Measurements from ENCODE around the gene CCDC150.
A peak's percentile ranks its signal among the peaks of the same experiment; 100 is the strongest.
"Not testable (repeated sequence)": the region's sequence is repeated elsewhere in the genome, so short reads cannot be mapped to it uniquely, and the experiment has no call there.

CCDC150 gene

DNA sequence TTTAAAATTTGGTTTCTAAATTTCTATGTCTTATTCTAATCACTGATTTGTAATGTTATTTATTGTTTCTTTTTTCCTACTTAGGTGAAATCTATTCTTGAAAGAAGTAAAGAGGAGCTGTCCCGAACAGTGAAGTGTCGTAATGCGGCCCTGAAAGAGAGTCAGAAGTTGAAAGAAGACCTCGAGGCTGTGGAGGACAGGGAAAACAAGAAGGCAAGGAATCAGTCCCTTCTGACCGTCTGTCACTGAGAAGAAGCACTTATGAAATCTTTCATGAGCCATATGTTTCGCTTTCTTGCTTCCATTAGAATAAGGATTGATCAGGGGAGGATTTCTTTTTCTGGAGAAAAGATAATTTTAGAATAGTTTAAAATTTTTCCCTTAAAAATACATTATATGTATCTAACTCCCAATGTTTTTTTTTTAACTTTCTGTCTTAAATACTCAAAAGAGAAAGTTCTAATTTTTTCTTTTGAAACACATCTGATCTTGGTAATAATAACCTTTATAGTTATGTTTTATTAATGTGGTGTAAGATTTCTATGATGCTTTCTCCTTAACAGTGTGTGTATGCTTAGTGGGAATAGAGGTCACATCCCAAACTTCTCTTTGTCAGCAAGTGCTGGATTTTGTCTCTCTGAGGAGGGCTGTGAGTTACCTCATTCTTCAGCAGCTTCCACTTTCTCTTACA lies 79.0 kb downstream of the CCDC150 start:
- DNase-seq: no peak

DNA sequence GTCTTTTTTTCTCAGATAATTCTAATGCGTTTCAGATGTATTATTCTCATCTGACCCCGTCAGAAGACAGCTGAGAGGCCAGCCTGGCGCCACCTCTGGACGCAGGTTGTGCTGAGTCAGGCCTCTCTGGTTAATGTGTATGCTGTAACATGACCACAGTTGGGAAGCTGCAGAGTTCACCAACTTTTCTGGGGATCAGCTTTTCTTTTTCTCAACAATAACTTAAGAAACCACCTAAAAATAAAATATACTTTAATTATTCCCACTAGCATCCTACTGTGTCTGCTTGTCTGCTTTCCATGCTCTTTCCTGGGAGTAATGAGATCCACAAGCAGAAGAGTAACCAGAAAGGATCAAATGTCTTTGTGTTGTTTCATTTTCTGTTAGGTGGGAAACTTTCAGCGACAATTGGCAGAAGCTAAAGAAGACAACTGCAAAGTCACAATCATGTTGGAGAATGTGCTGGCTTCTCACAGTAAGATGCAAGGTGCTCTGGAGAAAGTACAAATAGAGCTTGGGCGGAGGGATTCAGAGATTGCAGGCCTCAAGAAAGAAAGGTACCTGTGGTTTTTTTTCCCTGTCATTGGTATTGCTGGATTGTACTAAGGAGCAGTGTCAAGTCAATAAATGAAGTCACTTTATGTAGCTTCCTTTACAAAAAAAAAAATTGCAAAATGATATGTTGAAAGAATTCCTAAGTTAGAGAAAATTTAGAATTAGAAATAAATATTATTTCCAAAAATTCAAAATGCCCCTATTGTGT lies 79.8 kb downstream of the CCDC150 start:
- DNase-seq: no peak

DNA sequence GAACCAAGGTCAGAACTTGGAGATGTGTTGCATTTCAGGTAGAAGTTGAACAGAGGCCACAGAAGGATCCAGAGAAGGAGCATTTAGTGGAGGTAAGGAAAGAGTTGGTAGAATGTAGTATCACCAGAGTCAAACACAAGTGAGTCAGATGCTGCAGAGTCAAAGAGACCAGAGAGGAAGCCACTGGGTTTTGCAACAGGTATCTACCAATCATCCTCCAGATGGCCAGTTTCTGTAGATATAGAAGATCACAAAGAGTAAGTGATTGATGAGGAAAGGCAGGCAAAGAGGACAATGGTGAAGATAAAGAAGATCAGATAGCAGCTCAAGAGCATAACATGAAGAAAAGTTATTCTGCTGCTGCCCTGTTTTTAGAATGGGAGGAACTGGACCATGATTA lies 84.1 kb downstream of the CCDC150 start:
- DNase-seq: peak in 1 of 5 experiments; percentile 22

DNA sequence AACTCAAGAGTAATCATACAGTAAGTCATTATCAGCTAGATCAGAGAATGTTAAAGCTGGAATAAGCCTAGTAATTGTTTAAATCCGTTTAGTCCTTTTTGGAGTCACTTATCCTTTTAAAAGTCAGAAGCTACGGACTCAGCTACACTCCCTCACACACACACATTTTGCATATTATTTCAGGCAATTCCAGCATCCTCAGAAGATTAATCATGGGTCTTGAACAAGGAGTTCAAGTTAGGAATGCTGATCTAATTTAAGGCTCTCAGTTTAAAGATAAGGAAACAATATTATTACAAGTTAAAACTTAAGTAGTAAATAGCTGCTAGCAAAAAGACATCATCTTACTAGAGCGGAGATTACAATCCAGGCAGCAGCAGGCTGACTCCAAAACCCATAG lies 85.7 kb downstream of the CCDC150 start:
- DNase-seq: no peak

DNA sequence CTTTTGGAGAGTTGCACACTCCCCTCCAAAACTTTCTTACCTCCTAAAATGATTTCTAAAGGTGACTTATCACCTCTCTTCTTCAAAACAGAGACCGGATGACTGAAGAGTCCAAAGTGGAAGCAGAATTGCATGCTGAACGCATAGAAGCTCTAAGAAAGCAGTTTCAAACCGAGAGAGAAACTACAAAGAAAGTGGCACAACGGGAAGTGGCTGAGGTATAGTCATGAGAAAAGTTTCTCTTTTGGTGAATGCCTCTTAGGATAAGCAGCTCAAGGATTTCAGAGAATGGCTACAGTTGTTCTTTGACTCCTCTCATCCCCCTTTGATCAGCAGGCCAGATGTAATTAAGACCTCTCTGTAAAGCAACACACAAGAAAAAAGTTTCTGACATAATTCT lies 86.4 kb downstream of the CCDC150 start:
- peak in 1 of 5 experiments; percentile 79 for DNase-seq

DNA sequence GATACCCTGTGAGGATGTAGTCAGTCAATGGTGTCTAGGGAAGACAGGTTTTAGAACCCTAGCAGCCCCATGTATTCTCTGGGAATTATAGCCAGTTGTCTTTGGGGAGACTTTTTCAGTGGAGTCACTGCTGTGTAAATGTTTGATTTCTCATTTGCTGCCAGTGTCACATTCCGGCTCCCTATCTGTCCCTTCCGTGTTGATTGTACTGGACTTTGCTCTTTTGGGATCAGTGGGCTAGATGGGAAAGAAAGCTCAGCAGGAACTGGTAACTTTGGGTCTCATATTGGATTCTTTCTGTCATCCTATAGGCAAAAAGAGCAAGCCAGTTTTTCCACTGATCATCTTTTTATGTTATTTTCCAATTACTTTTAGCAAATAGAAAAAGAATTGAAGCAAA lies 89.9 kb downstream of the CCDC150 start:
- DNase-seq: no peak

DNA sequence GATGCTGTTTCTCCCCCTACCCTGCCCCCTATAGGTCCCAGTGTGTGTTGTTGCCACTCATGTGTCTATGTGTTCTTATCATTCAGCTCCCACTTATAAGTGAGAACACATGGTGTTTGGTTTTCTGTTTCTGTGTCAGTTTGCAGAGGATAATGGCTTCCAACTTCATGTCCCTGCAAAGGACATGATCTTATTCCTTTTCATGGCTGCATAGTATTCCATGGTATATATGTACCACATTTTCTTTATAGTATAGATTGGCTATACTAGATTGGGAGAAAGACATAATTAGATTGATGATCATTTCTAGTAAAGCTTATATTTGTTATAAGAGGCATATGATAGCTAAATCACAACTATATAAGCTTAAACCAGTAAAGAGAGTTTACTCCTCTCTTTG lies 97.1 kb downstream of the CCDC150 start:
- not testable (repeated sequence) for DNase-seq

DNA sequence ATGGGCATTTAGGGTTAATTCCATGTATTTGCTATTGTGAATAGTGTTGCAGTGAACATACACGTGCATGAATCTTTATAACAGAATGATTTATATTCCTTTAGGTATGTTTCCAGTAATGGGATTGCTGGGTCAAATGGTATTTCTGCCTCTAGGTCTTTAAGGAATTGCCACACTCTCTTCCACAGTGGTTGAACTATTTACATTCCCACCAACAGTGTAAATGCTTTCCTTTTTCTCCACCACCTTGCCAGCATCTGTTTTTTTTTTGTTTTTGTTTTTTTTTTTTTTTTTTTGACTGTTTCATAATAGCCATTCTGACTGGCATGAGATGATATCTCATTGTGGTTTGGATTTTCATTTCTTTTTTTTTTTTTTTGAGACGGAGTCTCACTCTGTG lies 97.5 kb downstream of the CCDC150 start:
- no peak for DNase-seq

DNA sequence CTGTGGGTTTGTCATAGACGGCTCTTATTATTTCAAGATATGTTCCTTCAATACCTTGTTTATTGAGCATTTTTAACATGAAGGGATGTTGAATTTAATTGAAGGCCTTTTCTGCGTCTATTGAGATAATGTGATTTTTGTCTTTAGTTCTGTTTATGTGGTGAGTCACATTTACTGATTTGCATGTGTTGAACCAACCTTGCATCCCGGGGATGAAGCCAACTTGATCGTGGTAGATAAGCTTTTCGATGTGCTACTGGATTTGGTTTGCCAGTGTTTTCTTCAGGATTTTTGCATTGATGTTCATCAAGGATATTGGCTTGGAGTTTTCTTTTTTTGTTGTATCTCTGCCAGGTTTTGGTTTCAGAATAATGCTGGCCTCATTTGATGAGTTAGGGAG lies 99.5 kb downstream of the CCDC150 start:
- DNase-seq: no peak

DNA sequence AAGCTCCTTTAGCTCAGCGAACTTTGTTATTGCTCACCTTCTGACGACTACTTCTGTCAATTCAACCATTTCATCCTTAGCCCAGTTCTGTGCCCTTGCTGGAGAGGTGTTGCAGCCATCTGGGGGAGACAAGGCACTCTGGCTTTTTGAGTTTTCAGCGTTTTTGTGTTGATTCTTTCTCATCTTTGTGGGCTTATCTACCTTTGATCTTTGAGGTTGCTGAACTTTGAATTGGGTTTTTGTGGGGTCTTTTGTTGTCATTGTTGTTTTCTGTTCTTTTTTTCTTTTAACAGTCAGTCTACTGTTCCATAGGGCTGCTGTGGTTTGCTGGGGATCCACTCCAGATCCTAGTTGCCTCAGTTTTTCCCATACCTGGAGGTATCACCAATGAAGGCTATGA lies 102.7 kb downstream of the CCDC150 start:
- no peak for DNase-seq

DNA sequence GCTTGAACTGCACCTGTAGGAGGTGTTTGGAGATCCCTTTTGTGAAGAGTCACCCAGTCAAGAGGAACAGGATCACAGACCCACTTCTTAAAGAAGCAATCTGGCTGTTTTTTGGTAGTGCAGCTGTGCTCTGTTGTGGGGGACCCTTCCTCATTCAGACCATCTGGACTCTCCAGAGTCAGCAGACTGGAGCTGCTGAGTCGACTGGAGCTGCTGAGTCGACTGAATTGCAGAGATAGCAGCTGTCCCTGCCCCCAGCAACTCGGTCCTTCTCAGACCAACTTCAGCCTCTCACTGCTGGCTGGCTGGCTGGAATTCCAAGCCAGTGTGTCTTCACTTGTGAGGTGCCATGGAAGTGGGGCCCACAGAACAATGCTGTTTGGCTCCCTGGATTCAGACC lies 103.2 kb downstream of the CCDC150 start:
- no peak for DNase-seq

DNA sequence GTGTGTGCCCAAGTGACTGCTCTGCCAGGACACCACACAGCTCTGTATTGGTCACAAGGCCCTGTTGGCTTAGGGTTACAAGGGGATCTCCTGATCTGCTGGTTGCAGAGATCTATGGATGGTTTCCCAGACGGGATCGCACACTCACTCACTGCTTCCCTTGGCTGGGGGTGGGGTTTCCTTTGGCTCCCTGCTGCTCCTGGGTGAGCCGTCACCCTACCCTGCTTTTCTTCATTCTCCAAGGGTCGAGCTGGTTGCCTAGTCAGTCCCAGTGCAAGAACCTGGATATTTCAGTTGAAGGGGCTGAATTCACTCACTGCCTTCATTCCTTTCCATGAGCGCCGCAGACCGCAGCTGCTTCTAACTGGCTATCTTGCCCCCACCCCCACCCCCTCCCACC lies 103.7 kb downstream of the CCDC150 start:
- DNase-seq: no peak

DNA sequence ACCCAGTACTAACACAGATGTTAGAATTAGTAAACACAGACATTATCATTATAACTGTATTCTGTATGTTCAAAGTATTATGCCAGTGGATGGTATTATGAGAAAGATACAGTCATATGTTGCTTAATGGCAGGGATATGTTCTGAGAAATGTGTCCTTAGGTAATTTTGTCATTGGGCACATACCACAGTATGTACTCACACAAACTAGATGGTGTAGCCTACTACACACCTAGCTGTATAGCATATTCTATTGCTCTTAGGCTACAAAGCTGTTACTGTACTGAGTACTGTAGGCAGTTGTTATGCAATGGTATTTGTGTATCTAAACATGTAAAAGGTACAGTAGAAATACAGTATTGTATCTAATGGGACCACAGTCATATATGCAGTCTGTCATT lies 106.2 kb downstream of the CCDC150 start:
- DNase-seq: no peak

DNA sequence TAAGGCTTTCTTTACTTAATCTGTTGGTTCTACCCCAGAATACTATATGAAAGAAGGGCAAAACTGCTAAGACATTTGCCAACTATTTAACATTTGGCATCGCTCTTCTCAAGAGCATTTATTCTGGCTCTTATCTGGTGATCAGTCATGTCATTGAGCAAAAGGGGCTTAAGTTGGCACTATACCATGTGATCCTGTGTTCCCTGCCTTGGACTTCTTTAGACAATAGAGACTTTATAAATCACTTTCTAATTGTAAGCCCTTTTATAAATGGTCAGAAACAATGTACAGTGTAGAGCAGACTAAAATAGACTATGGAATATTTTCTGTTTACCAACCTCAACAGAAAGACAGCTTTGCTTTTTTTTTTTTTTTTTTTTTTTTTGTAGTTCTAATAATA lies 107.9 kb downstream of the CCDC150 start:
- DNase-seq: no peak

DNA sequence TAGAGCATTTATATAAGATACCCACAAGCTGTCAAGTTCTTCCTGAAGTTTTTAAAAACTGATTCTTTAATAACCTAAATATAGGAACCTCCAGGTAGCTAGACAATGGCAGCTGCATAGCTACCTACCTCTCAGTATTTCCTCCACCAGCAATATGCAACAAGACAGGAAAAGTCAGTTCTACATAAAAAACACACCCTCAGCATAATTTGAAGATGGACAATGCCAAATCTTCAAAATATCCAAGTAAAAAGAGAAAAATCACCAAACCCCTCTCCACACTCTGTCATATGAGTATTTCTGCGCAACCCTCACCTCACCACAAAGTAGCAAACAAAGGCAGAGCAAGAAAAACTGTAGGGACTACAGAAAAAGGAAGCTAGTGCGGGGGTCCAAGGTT lies 108.6 kb downstream of the CCDC150 start:
- no peak for DNase-seq

DNA sequence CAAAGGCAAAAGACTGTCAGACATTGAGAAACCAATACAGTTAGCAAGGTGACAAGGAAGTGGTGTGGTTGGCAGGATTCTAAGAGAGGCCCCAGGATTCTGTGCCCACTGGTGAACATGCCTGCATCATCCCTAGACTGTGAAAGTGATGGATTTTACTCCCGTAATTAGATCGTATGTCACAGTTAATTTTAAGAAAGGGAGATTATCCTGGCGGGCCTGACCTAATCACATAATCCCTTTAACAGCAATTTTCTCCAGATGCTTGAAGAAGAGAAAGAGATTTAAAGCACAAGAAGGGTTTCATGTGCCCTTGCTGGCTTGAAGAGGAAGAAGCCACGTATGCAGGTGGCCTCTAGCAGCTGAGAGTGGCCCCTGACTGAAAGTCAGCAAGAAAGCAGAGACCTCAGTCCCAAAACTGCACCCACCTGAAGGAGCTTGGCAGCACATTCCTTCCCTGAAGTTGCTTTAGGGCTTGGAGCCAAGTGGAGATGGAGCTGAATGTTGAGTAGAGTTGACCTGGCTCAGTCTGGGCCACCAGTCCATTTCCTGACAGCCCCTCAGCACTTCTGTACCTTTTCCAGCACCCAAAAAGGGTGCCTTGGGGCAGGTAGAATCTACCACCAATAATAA lies 110.9 kb downstream of the CCDC150 start:
- DNase-seq: no peak

DNA sequence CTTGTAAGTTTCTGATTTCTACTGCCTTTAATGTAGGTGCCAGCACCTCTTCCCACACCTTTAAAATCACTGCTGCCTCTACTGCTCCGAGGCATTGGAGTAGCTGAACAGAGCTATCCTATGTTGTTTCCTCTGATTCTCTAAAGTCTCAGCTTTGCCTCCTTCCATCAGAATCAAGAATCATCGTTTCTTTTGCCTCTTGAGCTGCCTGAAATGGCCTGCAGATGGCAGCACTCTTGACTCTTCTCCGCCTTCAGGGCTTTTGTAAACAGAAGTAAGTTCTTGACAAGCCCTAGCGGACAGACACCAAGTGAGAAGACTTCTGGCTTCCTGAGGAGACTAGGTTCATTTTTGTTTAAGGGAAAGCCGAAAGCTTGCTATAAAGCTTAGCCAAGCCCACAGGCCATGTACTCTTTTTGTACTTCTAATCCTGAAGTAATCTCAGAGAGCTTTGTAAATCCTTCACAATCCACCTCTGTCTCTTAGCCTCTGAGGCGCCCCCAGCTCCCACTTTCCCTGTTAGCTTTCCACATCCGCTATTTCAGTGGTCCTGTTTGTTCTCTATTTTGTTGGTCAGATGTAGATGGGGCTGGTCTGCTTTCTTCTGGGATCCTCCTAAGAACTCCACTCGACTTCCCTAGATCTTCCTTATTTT lies 111.6 kb downstream of the CCDC150 start:
- DNase-seq: peak in 4 of 5 experiments; percentile 10 to 80 (median 32)

DNA sequence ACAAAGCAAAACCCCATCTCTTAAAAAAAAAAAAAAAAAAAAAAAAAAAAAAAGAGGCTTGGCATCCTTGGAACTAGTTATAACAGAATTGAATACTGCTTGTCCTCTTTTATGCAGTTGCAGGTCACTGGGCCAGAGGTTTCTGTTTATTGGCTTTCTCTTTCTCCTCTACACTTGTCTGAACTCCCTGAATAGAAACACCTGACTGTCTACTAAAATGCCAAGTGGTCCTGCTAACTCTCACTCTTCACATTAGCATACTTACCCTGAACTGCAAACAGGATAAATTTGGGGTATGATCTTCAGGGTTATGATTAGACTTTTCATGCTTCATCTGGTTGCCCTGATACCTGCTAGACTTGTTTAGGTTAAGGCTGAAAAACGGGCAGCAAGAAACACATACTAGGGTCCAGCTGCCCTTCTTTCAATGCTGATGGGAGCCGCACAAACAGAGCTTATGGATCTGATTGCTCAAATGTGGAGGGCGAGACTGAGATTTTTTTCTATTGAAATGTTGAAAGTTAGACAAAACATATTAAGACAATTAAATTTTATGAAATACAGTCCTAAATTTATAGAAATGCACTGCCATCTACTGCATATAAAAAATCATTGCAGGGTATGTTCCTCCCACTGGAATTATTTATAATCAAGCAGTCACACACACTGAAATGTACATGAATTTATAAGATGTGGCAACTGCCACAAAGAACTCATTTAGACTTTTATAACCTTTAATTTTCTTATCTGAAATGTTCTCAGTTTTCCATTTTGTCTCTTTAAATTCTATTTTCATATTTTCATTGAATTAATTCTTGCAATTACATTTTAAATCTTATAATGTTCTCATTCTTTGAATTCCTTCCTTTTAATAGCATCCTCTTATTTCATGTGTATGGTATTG lies 119.2 kb downstream of the CCDC150 start:
- DNase-seq: no peak

DNA sequence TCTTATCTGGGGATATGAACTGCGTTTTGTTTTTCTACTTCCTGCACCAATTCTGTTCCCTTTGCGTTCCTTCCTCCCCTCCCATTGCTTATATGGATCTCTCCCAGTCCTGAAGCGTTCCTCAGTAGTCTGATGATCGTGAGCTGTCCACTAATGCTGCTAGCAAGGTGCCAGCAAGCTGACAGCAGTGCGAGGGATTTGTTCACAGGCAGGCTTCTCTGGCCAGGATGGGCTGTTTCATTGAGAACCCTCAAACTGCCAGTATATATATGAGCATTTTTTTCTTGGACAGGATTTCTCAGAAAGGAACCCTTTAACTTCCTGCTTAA lies 119.8 kb downstream of the CCDC150 start:
- DNase-seq: no peak

DNA sequence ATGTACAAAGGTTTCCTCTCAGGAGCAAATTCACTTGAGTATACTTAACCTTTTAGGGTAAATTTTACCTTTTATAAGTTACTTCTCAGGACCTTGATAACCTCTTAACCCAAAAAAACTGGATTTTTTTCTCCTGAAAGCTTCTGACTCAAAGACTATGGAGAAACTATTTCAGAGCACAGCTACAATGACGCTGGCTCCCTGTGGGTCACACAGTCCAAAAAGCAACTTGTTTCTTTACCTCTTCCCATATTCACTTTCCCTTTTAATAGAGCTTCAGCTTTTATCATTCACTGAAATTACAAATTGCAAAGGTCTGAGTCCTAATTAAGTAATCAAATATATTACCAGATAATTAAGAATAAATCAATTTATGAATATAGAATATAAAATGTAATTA lies 127.6 kb downstream of the CCDC150 start:
- no peak for DNase-seq

Measured in T-helper 2 cell (primary cell).